VCaP (cell line): Measurements from ENCODE around the gene SPG21.
"Not testable (repeated sequence)": the region's sequence is repeated elsewhere in the genome, so short reads cannot be mapped to it uniquely, and the experiment has no call there.

Experiments used
- H3K27ac ChIP-seq: fragments of 450-650 bp; 2 replicates; pipeline ENCODE4 v1.5.1; 2017
- CTCF ChIP-seq: fragments of 450-650 bp; conservative IDR thresholded peaks from 2 replicates; pipeline ENCODE4 v1.5.1; 2017; ENCODE audit warnings: mild to moderate bottlenecking, moderate library complexity

The SPG21 gene

GRCh38 chr15:65029736-65030208 lies 40.1 kb upstream of the SPG21 start:
- no peak for TF ChIP-seq CTCF

GRCh38 chr15:65028921-65029735 lies 39.4 kb upstream of the SPG21 start, which contains the start of gene MTFMT:
TSS of gene MTFMT (minus strand) at chr15:65029639. CDS start at chr15:65029613, 26 bp downstream.
- TF ChIP-seq CTCF, result peak; percentile 21
- H3K27ac ChIP-seq, result peak within 1 kb of the TSS; percentile 85

More at GRCh38 chr15:65029736-65030208, 40.1 kb upstream of the SPG21 start:
- peak overlapping the region; percentile 85; the same call in 1 of the 2 replicates for H3K27ac ChIP-seq

GRCh38 chr15:65028338-65028737 lies 38.6 kb upstream of the SPG21 start:
- H3K27ac ChIP-seq, result peak overlapping the region; percentile 85
- no peak for TF ChIP-seq CTCF

GRCh38 chr15:65027593-65027992 lies 37.9 kb upstream of the SPG21 start:
- H3K27ac ChIP-seq, result no peak overlapping the region
- no peak for TF ChIP-seq CTCF

GRCh38 chr15:65026756-65027155 lies 37.0 kb upstream of the SPG21 start:
- no peak for TF ChIP-seq CTCF
- no peak overlapping the region for H3K27ac ChIP-seq

GRCh38 chr15:65021488-65021887 lies 31.8 kb upstream of the SPG21 start:
- TF ChIP-seq CTCF, result no peak
- H3K27ac ChIP-seq, result peak overlapping the region; percentile 81

GRCh38 chr15:65020419-65020818 lies 30.7 kb upstream of the SPG21 start:
- TF ChIP-seq CTCF, result no peak
- H3K27ac ChIP-seq, result peak overlapping the region; percentile 81

GRCh38 chr15:65011198-65011597 lies 21.5 kb upstream of the SPG21 start:
- not testable (repeated sequence) for H3K27ac ChIP-seq
